K562 (cell line): ENCODE measurements around the gene DDX41. TPM values are rescaled to one million over a fixed set of nuclear protein-coding genes. Genes with fewer than 3 reads are reported as not detected.

Source experiments
- ATF7 ChIP-seq: fragments of 450-650 bp; IDR thresholded peaks from 2 replicates; pipeline ENCODE4 v1.7.1; 2014; ENCODE audit warnings: mild to moderate bottlenecking, moderate library complexity
- CBX2 ChIP-seq: fragments of 200-600 bp; sonication (generic); IDR thresholded peaks from one replicate; pipeline ENCODE4 v1.6.1; 2012; ENCODE audit warnings: mild to moderate bottlenecking, low read length, inconsistent platforms; ENCODE audit not compliant: insufficient read depth, poor library complexity, severe bottlenecking
- CXXC5 ChIP-seq: fragments of 250-450 bp; sonication (Bioruptor Pico); IDR thresholded peaks from 2 replicates; pipeline ENCODE4 v1.8.0; 2022; ENCODE audit warnings: inconsistent platforms, mild to moderate bottlenecking, moderate library complexity
- DEAF1 ChIP-seq: fragments of 450-650 bp; formaldehyde crosslinking; IDR thresholded peaks from 2 replicates; pipeline ENCODE4 v1.4.0; 2020; ENCODE audit warnings: mild to moderate bottlenecking, moderate library complexity
- GABPB1 ChIP-seq: sonication (generic); formaldehyde crosslinking; IDR thresholded peaks from 2 replicates; pipeline ENCODE4 v1.8.0; 2022; ENCODE audit warnings: mild to moderate bottlenecking, missing genetic modification reagents
- L3MBTL2 ChIP-seq: fragments of 450-650 bp; IDR thresholded peaks from 2 replicates; pipeline ENCODE4 v1.6.1; 2016; ENCODE audit warnings: mild to moderate bottlenecking, moderate library complexity
- MCM5 ChIP-seq: fragments of 450-650 bp; IDR thresholded peaks from 2 replicates; pipeline ENCODE4 v1.6.1; 2016; ENCODE audit warnings: low read depth
- MYNN ChIP-seq, 2 experiments: sonication (generic); formaldehyde crosslinking in 1 of 2; IDR thresholded peaks; 2 replicates each; pipeline versions ENCODE4 v1.5.0 to v1.6.1; 2016 to 2020; ENCODE audit warnings: antibody characterized with exemption in 1 of 2, missing genetic modification reagents in 1 of 2
- POLR2AphosphoS5 ChIP-seq: IDR thresholded peaks from 2 replicates; pipeline ENCODE4 v1.6.1; 2011; ENCODE audit warnings: mild to moderate bottlenecking, low read depth, low read length, moderate library complexity; ENCODE audit not compliant: control insufficient read depth, insufficient read depth
- POLR2G ChIP-seq: fragments of 200-400 bp; formaldehyde crosslinking; IDR thresholded peaks from 2 replicates; pipeline ENCODE4 v1.6.1; 2017; ENCODE audit warnings: low read depth, mild to moderate bottlenecking, antibody characterized with exemption, low read length, moderate library complexity
- PREB ChIP-seq: sonication (generic); formaldehyde crosslinking; IDR thresholded peaks from 2 replicates; pipeline ENCODE4 v1.8.1; 2023; ENCODE audit warnings: mild to moderate bottlenecking, missing genetic modification reagents
- RB1 ChIP-seq: fragments of 450-650 bp; IDR thresholded peaks from 2 replicates; pipeline ENCODE4 v1.6.1; 2017; ENCODE audit warnings: low read depth, mild to moderate bottlenecking
- SMC3 ChIP-seq: conservative IDR thresholded peaks from 2 replicates; pipeline ENCODE4 v1.6.1; 2011; ENCODE audit warnings: low read depth, low read length, improper control_type of control experiment; ENCODE audit not compliant: insufficient read depth
- STAG1 ChIP-seq: sonication (generic); formaldehyde crosslinking; IDR thresholded peaks from 2 replicates; pipeline ENCODE4 v1.5.0; 2020; ENCODE audit warnings: missing genetic modification reagents, borderline replicate concordance
- U2AF1 ChIP-seq: fragments of 200-400 bp; formaldehyde crosslinking; optimal IDR thresholded peaks from 2 replicates; pipeline ENCODE3; 2017; ENCODE audit warnings: mild to moderate bottlenecking, low read depth, low read length, moderate library complexity
- YY1 ChIP-seq, 3 experiments: IDR thresholded peaks; 2 replicates each; pipeline ENCODE4 v1.6.1; 2011; ENCODE audit warnings: low read length in 2 of 3, mild to moderate bottlenecking in 2 of 3, moderate library complexity in 2 of 3, borderline replicate concordance in 1 of 3, control low read depth in 1 of 3, low read depth in 1 of 3; ENCODE audit not compliant: insufficient read depth in 3 of 3, insufficient replicate concordance in 2 of 3, control insufficient read depth in 1 of 3, insufficient read length in 1 of 3; ENCODE audit errors: extremely low read depth in 1 of 3
- ZBTB7A ChIP-seq: IDR thresholded peaks from 2 replicates; pipeline ENCODE4 v1.6.1; 2011; ENCODE audit warnings: low read depth, mild to moderate bottlenecking, low read length, moderate library complexity, borderline replicate concordance; ENCODE audit not compliant: control insufficient read depth
- ZFX ChIP-seq: sonication (generic); formaldehyde crosslinking; IDR thresholded peaks from 2 replicates; pipeline ENCODE4 v1.8.0; 2022; ENCODE audit warnings: mild to moderate bottlenecking, missing genetic modification reagents, moderate library complexity
- ZNF354B ChIP-seq: fragments of 250-450 bp; sonication (Bioruptor Pico); IDR thresholded peaks from 2 replicates; pipeline ENCODE4 v1.4.0; 2020
- ZNF644 ChIP-seq: fragments of 200-800 bp; sonication (Bioruptor generic); IDR thresholded peaks from 2 replicates; pipeline ENCODE4 v1.6.1; 2016; ENCODE audit warnings: low read depth, missing genetic modification characterization, missing compliant biosample characterization
- polyA plus RNA-seq, 8 experiments: library from polyadenylated mRNA; depleted of rRNA in 4 of 8; stranded (reverse) in 5 of 8; unstranded in 3 of 8; fragments of >200 nt; fragmentation: Nextera tagmentation in 2 of 8; fragmentation: Illumina TruSeq in 1 of 8; extraction: Ambion mirVana in 2 of 8; extraction: Trizol in 1 of 8; gene quantifications; 2 replicates each; pipeline versions ENCODE4 v1.2.1 to v1.2.3, GENCODE V29; 2011 to 2014; ENCODE audit warnings: inconsistent platforms in 1 of 8, missing spikeins in 1 of 8
- total RNA-seq, 7 experiments: library from RNA; depleted of rRNA in 6 of 7; stranded (reverse); fragments of >200 nt in 6 of 7; fragmentation: Illumina TruSeq in 2 of 7; extraction: Trizol in 2 of 7; gene quantifications; 2 replicates each; pipeline versions ENCODE4 v1.2.1 to v1.2.3, GENCODE V29; 2011 to 2021; ENCODE audit warnings: low replicate concordance in 1 of 7
- TF ChIP-seq, protein P1 (sequence below): fragments of 250-450 bp; sonication (Bioruptor Pico); IDR thresholded peaks from 2 replicates; pipeline ENCODE4 v1.8.0; 2021; ENCODE audit warnings: moderate library complexity, mild to moderate bottlenecking, inconsistent platforms
- TF ChIP-seq, protein P2 (sequence below): sonication (generic); formaldehyde crosslinking; IDR thresholded peaks from 2 replicates; pipeline ENCODE4 v1.8.0; 2022; ENCODE audit warnings: missing genetic modification reagents, mild to moderate bottlenecking, moderate library complexity, borderline replicate concordance

The DDX41 gene
- total and polyA plus RNA-seq, 9 of the 15 experiments (the other 6 are each of a cell fraction or from before 2014, with no cell fraction given): 38.2 to 284 (median 116) TPM

DNA sequence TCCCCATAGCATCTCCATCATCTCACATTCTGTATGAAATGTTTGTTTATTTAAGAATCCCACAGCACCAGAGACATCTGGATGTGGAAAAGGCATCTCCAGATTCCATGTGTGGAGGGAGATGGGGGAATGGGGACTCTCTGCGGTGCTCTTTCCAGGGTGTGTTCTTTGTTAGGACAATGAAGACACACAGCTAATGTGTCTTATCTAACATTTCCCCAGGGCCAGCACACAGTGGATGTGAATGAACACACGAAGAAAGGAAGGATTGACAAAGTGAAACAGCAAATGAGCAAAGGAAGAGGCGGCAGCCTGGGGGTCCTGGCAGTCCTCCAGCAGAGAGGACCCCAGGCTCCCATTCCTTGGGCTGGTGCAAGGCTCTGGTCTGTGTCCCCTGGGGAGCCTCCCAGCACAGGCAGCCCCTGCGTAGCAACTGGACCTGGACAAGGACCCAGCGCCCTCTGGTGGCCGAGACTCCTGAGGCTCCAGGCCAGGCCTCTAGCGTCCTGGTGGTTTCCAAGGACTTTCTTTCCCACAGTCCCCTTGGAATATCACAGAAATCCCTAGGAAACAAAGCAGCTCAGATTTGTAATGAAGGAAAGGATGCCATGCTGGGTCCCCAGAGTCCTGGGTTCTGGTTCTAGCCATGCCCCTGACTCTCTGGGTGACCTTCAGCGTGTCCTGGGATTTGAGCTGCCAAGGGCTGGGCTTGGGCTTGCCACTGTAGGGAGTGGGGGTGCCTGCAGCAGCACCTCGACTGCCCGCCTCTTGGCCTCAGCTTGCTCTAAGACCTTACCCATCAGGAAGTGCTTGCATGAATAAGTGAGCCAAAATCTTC lies 15.9 kb downstream of the DDX41 start (continued):
- TF ChIP-seq CBX2: no peak
- no peak for TF ChIP-seq ZNF354B (CRISPR knock-in tag)
- TF ChIP-seq RB1: peak; percentile 53
- peak; percentile 53; the same call in 1 of the 2 replicates for TF ChIP-seq ZFX
- no peak for TF ChIP-seq PREB
- TF ChIP-seq SMC3: peak; percentile 88
- TF ChIP-seq L3MBTL2: peak; percentile 27; the same call in 1 of the 2 replicates
- no peak for TF ChIP-seq U2AF1
- peak; percentile 57; the same call in 1 of the 2 replicates for TF ChIP-seq STAG1
- TF ChIP-seq YY1 (IDR thresholded peaks at IDR 0.05; ENCODE audit: borderline replicate concordance in 1 of 3, control insufficient read depth in 1 of 3, extremely low read depth in 1 of 3, insufficient read depth in 3 of 3, insufficient read length in 1 of 3, insufficient replicate concordance in 2 of 3, low read depth in 1 of 3, low read length in 2 of 3): peak in 1 of 3 experiments; percentile 26
- TF ChIP-seq, protein P1, sequence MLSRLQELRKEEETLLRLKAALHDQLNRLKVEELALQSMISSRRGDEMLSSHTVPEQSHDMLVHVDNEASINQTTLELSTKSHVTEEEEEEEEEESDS (CRISPR knock-in tag): no peak
- peak; percentile 40 for TF ChIP-seq CXXC5 (CRISPR knock-in tag)
- no peak for TF ChIP-seq MYNN (IDR thresholded peaks at IDR 0.05)
- no peak for TF ChIP-seq MYNN (CRISPR knock-in tag; IDR thresholded peaks at IDR 0.05)
- TF ChIP-seq MCM5: no peak
- TF ChIP-seq GABPB1 (CRISPR knock-in tag): no peak
- peak; percentile 63; the same call in 1 of the 2 replicates for TF ChIP-seq DEAF1 (CRISPR knock-in tag)
- TF ChIP-seq, protein P2, sequence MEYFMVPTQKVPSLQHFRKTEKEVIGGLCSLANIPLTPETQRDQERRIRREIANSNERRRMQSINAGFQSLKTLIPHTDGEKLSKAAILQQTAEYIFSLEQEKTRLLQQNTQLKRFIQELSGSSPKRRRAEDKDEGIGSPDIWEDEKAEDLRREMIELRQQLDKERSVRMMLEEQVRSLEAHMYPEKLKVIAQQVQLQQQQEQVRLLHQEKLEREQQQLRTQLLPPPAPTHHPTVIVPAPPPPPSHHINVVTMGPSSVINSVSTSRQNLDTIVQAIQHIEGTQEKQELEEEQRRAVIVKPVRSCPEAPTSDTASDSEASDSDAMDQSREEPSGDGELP (CRISPR knock-in tag): peak; percentile 61; the same call in 1 of the 2 replicates
- peak; percentile 49; the same call in 1 of the 2 replicates for TF ChIP-seq POLR2G
- no peak for TF ChIP-seq ZNF644 (tag)
- TF ChIP-seq ATF7: peak; percentile 25; the same call in 1 of the 2 replicates
- TF ChIP-seq ZBTB7A: peak; percentile 38; the same call in 1 of the 2 replicates
- TF ChIP-seq POLR2AphosphoS5: no peak
